Stimulated activated CD8-positive, alpha-beta memory T cell treated with anti-CD3 and anti-CD28 coated beads, Interleukin-7, amount 100 ng/mL, for 24 hours (primary cell): ENCODE measurements around the gene ZNF585A.
A peak's percentile ranks its signal among the peaks of the same experiment; 100 is the strongest.
"Not testable (repeated sequence)": the region's sequence is repeated elsewhere in the genome, so short reads cannot be mapped to it uniquely, and the experiment has no call there.

Source experiments
- DNase-seq: peaks from one replicate; pipeline ENCODE4 v3.0.0-alpha.2; 2020; ENCODE audit warnings: low read depth

ZNF585A gene

GRCh38 chr19:37172368-37173366 lies at the start of gene ZNF585A:
Gene ZNF585A, minus strand, starts transcription at chr19:37172695. Its CDS starts 2,785 bp downstream, at chr19:37169910.
- DNase-seq = peak; percentile 76

GRCh38 chr19:37221136-37221535 lies 48.6 kb upstream of the ZNF585A start:
- no peak for DNase-seq

- no peak for DNase-seq
Observed at GRCh38 chr19:37220383-37220782, 47.9 kb upstream of the ZNF585A start.

- no peak for DNase-seq
Observed at GRCh38 chr19:37218592-37218935, 46.1 kb upstream of the ZNF585A start.

GRCh38 chr19:37217775-37218591 lies 45.5 kb upstream of the ZNF585A start, which contains the start of gene ZNF383:
Gene ZNF383, plus strand, starts transcription at chr19:37218214. Its CDS starts 12,240 bp downstream, at chr19:37230454.
- DNase-seq = peak; percentile 62

- DNase-seq = no peak
Observed at GRCh38 chr19:37217480-37217774, 44.9 kb upstream of the ZNF585A start.

GRCh38 chr19:37197768-37198167 lies 25.3 kb upstream of the ZNF585A start:
- DNase-seq = no peak

- DNase-seq = not testable (repeated sequence)
Observed at GRCh38 chr19:37197115-37197514, 24.6 kb upstream of the ZNF585A start.

- DNase-seq = not testable (repeated sequence)
Observed at GRCh38 chr19:37195248-37195647, 22.8 kb upstream of the ZNF585A start.

GRCh38 chr19:37186071-37186470 lies 13.6 kb upstream of the ZNF585A start:
- not testable (repeated sequence) for DNase-seq

- DNase-seq = no peak
Observed at GRCh38 chr19:37165635-37166034, 6.9 kb downstream of the ZNF585A start.

GRCh38 chr19:37160153-37160552 lies 12.3 kb downstream of the ZNF585A start:
- no peak for DNase-seq

GRCh38 chr19:37148214-37148613 lies 24.3 kb downstream of the ZNF585A start:
- no peak for DNase-seq

GRCh38 chr19:37136111-37136510 lies 36.4 kb downstream of the ZNF585A start:
- DNase-seq = no peak

- DNase-seq = no peak
Observed at GRCh38 chr19:37128821-37129177, 43.7 kb downstream of the ZNF585A start.

GRCh38 chr19:37127999-37128820 lies 44.3 kb downstream of the ZNF585A start:
- DNase-seq = no peak

- DNase-seq = not testable (repeated sequence)
Observed at GRCh38 chr19:37122093-37122492, 50.4 kb downstream of the ZNF585A start.

GRCh38 chr19:37114001-37114400 lies 58.5 kb downstream of the ZNF585A start:
- DNase-seq = no peak

- DNase-seq = not testable (repeated sequence)
Observed at GRCh38 chr19:37111753-37112152, 60.7 kb downstream of the ZNF585A start.

- DNase-seq = not testable (repeated sequence)
Observed at GRCh38 chr19:37104135-37104534, 68.4 kb downstream of the ZNF585A start.

GRCh38 chr19:37098570-37098969 lies 73.9 kb downstream of the ZNF585A start:
- DNase-seq = no peak

GRCh38 chr19:37095859-37096258 lies 76.6 kb downstream of the ZNF585A start:
- no peak for DNase-seq
